Ovary (tissue), 3 donors: ENCODE measurements around the gene THRB.

Experiments used
- POLR2A ChIP-seq: fragments of 450-650 bp; IDR thresholded peaks from one replicate; pipeline ENCODE4 v1.6.1; 2017; ENCODE audit warnings: antibody characterized with exemption, mild to moderate bottlenecking, moderate library complexity
- TF ChIP-seq, protein P1 (sequence below), 3 donors: fragments of 450-650 bp in 2 of 3; fragments of 200-600 bp in 1 of 3; IDR thresholded peaks; one replicate each; pipeline versions ENCODE4 v1.5.1 to v1.8.0; 2016 to 2022; ENCODE audit warnings: antibody characterized with exemption in 3 of 3, mild to moderate bottlenecking in 1 of 3
- donor health status: DM: no; HTN: no; CAD: no.

DNA sequence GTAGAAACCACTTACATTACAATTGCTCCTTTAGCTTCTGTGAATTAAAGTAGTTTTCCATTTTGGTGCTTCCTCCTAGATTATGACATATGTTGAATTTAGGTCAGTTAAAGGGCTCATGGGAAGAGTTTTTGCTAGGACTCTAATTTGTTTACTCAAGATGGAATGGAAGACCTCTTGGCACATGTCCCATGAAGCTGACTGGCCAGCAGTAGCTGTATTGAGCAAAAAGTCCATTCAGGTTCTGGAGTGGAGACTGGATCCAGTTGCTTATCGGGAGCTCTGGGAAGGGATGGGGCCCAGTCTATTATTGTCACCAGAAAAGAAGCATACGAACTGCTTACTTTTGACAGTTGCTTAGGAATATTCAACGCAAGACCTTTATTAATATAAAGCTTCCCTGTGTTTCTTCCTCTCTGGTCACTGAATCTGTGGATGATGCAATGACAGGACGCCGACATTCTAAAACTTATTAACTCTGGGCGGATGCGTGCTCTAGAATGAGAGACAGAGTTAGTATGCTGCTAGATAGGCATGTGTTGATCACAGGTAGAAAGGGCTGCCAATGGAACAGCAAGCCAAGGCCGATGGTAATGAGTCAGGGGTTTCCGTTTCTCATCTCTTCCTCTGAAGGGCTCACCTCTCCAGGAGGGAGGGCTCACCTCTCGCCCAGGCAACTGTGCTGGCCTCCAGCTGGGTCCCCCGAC, 393.8 kb downstream of the THRB start:
- TF ChIP-seq, protein P1, sequence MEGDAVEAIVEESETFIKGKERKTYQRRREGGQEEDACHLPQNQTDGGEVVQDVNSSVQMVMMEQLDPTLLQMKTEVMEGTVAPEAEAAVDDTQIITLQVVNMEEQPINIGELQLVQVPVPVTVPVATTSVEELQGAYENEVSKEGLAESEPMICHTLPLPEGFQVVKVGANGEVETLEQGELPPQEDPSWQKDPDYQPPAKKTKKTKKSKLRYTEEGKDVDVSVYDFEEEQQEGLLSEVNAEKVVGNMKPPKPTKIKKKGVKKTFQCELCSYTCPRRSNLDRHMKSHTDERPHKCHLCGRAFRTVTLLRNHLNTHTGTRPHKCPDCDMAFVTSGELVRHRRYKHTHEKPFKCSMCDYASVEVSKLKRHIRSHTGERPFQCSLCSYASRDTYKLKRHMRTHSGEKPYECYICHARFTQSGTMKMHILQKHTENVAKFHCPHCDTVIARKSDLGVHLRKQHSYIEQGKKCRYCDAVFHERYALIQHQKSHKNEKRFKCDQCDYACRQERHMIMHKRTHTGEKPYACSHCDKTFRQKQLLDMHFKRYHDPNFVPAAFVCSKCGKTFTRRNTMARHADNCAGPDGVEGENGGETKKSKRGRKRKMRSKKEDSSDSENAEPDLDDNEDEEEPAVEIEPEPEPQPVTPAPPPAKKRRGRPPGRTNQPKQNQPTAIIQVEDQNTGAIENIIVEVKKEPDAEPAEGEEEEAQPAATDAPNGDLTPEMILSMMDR (IDR thresholded peaks at IDR 0.05): no peak
- no peak for TF ChIP-seq POLR2A
